WTC11 (cell line): Measurements from ENCODE around the gene HNRNPL. TPM values are rescaled to one million over a fixed set of nuclear protein-coding genes. Genes with fewer than 3 reads are reported as not detected.

Source experiments
- ATAC-seq: fragments of 200-7000 bp; cut with Tn5 transposase; 2 replicates; pipeline ENCODE4 v1.10.0; 2021; ENCODE audit warnings: mild to moderate bottlenecking, moderate library complexity
- CTCF ChIA-PET: fragments of 300-600 bp; sonication (Branson Sonifier 250); formaldehyde crosslinking; loops from one replicate; lab custom pipeline; 2021; ENCODE audit warnings: antibody characterized with exemption; lab: Charles Lee
- POLR2A ChIA-PET: fragments of 350-600 bp; sonication (Branson Sonifier 250); formaldehyde crosslinking; loops from one replicate; lab custom pipeline; 2021; ENCODE audit warnings: antibody characterized with exemption; lab: Charles Lee
- DNase-seq: peaks from one replicate; pipeline ENCODE4 v3.0.0; 2021; ENCODE audit warnings: low spot score
- H3K27ac Mint-ChIP-seq: 2 replicates; pipeline ENCODE4 v1.8.0; 2021; ENCODE audit warnings: mixed read lengths
- H3K27me3 Mint-ChIP-seq: 2 replicates; pipeline ENCODE4 v1.8.0; 2021; ENCODE audit warnings: low read depth, mild to moderate bottlenecking, moderate library complexity, mixed read lengths
- H3K36me3 Mint-ChIP-seq: 2 replicates; pipeline ENCODE4 v1.8.0; 2021; ENCODE audit warnings: mixed read lengths
- H3K4me1 Mint-ChIP-seq: 2 replicates; pipeline ENCODE4 v1.8.0; 2022; ENCODE audit warnings: mixed read lengths
- H3K4me3 Mint-ChIP-seq: 2 replicates; pipeline ENCODE4 v1.8.0; 2021; ENCODE audit warnings: mild to moderate bottlenecking, moderate library complexity, mixed read lengths
- H3K9me3 Mint-ChIP-seq: 2 replicates; pipeline ENCODE4 v1.8.0; 2021; ENCODE audit warnings: mixed read lengths
- AFF4 ChIP-seq: sonication (generic); formaldehyde crosslinking; IDR thresholded peaks from 2 replicates; pipeline ENCODE4 v1.8.1; 2023; ENCODE audit warnings: mild to moderate bottlenecking, missing genetic modification reagents, borderline replicate concordance
- AR ChIP-seq: fragments of 250-450 bp; sonication (Bioruptor Pico); IDR thresholded peaks from 2 replicates; pipeline ENCODE4 v1.9.0; 2021; ENCODE audit warnings: mild to moderate bottlenecking
- ATF2 ChIP-seq: sonication (generic); formaldehyde crosslinking; IDR thresholded peaks from 2 replicates; pipeline ENCODE4 v1.8.1; 2022; ENCODE audit warnings: low read depth, missing genetic modification reagents, borderline replicate concordance
- E2F5 ChIP-seq: sonication (generic); formaldehyde crosslinking; IDR thresholded peaks from 2 replicates; pipeline ENCODE4 v1.8.1; 2022; ENCODE audit warnings: mild to moderate bottlenecking, moderate library complexity, missing genetic modification reagents
- ELF4 ChIP-seq: sonication (generic); formaldehyde crosslinking; IDR thresholded peaks from 2 replicates; pipeline ENCODE4 v1.8.1; 2022; ENCODE audit warnings: low read depth, mild to moderate bottlenecking, moderate library complexity, missing genetic modification reagents
- HMGA2 ChIP-seq: fragments of 250-450 bp; sonication (Bioruptor Pico); IDR thresholded peaks from 2 replicates; pipeline ENCODE4 v1.4.0; 2021; ENCODE audit warnings: mild to moderate bottlenecking, moderate library complexity
- IRF1 ChIP-seq: sonication (generic); formaldehyde crosslinking; IDR thresholded peaks from 2 replicates; pipeline ENCODE4 v1.8.0; 2023; ENCODE audit warnings: missing genetic modification reagents
- KAT7 ChIP-seq: sonication (generic); formaldehyde crosslinking; IDR thresholded peaks from 2 replicates; pipeline ENCODE4 v1.8.1; 2023; ENCODE audit warnings: missing genetic modification reagents, mild to moderate bottlenecking, borderline replicate concordance
- NFE2L1 ChIP-seq: sonication (generic); formaldehyde crosslinking; IDR thresholded peaks from 2 replicates; pipeline ENCODE4 v1.8.1; 2023; ENCODE audit warnings: missing genetic modification reagents
- OVOL2 ChIP-seq: fragments of 250-450 bp; sonication (Bioruptor Pico); IDR thresholded peaks from 2 replicates; pipeline ENCODE4 v1.9.0; 2021; ENCODE audit warnings: mild to moderate bottlenecking, borderline replicate concordance
- TCF7 ChIP-seq: sonication (generic); formaldehyde crosslinking; IDR thresholded peaks from 2 replicates; pipeline ENCODE4 v1.8.0; 2022; ENCODE audit warnings: mild to moderate bottlenecking, low read depth, missing genetic modification reagents, moderate library complexity
- TEAD4 ChIP-seq: sonication (generic); formaldehyde crosslinking; IDR thresholded peaks from 2 replicates; pipeline ENCODE4 v1.8.0; 2022; ENCODE audit warnings: mild to moderate bottlenecking, missing genetic modification reagents
- TP53 ChIP-seq: sonication (generic); formaldehyde crosslinking; IDR thresholded peaks from 2 replicates; pipeline ENCODE4 v1.8.1; 2023; ENCODE audit warnings: mild to moderate bottlenecking, missing genetic modification reagents
- ZBTB43 ChIP-seq: sonication (generic); formaldehyde crosslinking; IDR thresholded peaks from 2 replicates; pipeline ENCODE4 v1.8.1; 2023; ENCODE audit warnings: mild to moderate bottlenecking, missing genetic modification reagents
- ZNF232 ChIP-seq: sonication (generic); formaldehyde crosslinking; IDR thresholded peaks from 2 replicates; pipeline ENCODE4 v1.8.0; 2022; ENCODE audit warnings: mild to moderate bottlenecking, missing genetic modification reagents
- ZNF263 ChIP-seq: sonication (generic); formaldehyde crosslinking; IDR thresholded peaks from 2 replicates; pipeline ENCODE4 v1.8.1; 2022; ENCODE audit warnings: low read depth, mild to moderate bottlenecking, moderate library complexity, missing genetic modification reagents
- ZNF416 ChIP-seq: fragments of 250-450 bp; sonication (Bioruptor Pico); IDR thresholded peaks from 2 replicates; pipeline ENCODE4 v1.9.0; 2021; ENCODE audit warnings: mild to moderate bottlenecking, inconsistent platforms
- total RNA-seq: library from RNA; stranded (reverse); gene quantifications from 3 replicates; pipeline ENCODE4 v1.2.3, GENCODE V29; 2021

HNRNPL gene
- total RNA-seq, 1 experiment from 2014 or later, result 779 TPM

GRCh38 chr19:38868551-38868950 is 18.8 kb upstream of the HNRNPL start (continued):
- TF ChIP-seq ZBTB43 (CRISPR knock-in tag) (no peak), TP53 (CRISPR knock-in tag) (no peak), AFF4 (CRISPR knock-in tag) (no peak), OVOL2 (CRISPR knock-in tag) (no peak), KAT7 (CRISPR knock-in tag) (no peak)

GRCh38 chr19:38867171-38867780 is 17.5 kb upstream of the HNRNPL start:
- peaks cover 7% of the 10 kb centered on the region for H3K4me1 Mint-ChIP-seq
- no peaks in the 10 kb centered on the region for H3K36me3 Mint-ChIP-seq
- ATAC-seq, result no peak
- no peak overlapping the region for H3K27ac Mint-ChIP-seq
- H3K9me3 Mint-ChIP-seq, result no peaks in the 10 kb centered on the region
- no peak for DNase-seq
- TF ChIP-seq HMGA2 (CRISPR knock-in tag) (peak; percentile 96; the same call in 1 of the 2 replicates), TCF7 (no peak)
- peaks cover 21% of the 10 kb centered on the region for H3K27me3 Mint-ChIP-seq
- ChIA-PET POLR2A (no interaction called here), CTCF (interaction anchor here (0.6 to 2.0 kb wide), 3 partner anchors 63 to 1562 kb away, joined by 3 to 7 read pairs (median 5); partner anchors contain the start of genes MRPS12 and SARS2)
- no peak overlapping the region for H3K4me3 Mint-ChIP-seq

- no peak overlapping the region for H3K4me3 Mint-ChIP-seq
- no peak overlapping the region for H3K27ac Mint-ChIP-seq
- DNase-seq, result no peak
- no peaks in the 10 kb centered on the region for H3K36me3 Mint-ChIP-seq
- POLR2A ChIA-PET, result no interaction called here
- H3K9me3 Mint-ChIP-seq, result no peaks in the 10 kb centered on the region
- ATAC-seq, result no peak
- H3K27me3 Mint-ChIP-seq, result peaks cover 3% of the 10 kb centered on the region
- H3K4me1 Mint-ChIP-seq, result no peaks in the 10 kb centered on the region
- CTCF ChIA-PET, result interaction anchor here (0.7 to 1.5 kb wide), 7 partner anchors 11 to 276 kb away, joined by 3 to 7 read pairs (median 4); partner anchors contain the start of genes MRPS12 and SARS2
- TF ChIP-seq AR (CRISPR knock-in tag) (no peak), ZNF416 (CRISPR knock-in tag) (no peak), TEAD4 (CRISPR knock-in tag) (no peak), ELF4 (no peak), E2F5 (CRISPR knock-in tag) (no peak), HMGA2 (CRISPR knock-in tag) (no peak), ZBTB43 (CRISPR knock-in tag) (no peak), ZNF232 (CRISPR knock-in tag) (no peak), ZNF263 (CRISPR knock-in tag) (no peak), IRF1 (CRISPR knock-in tag) (no peak), ATF2 (no peak), NFE2L1 (no peak)
These were observed 12.7 kb upstream of the HNRNPL start for GRCh38 chr19:38862321-38863059.
